ENCODE measurements around the gene B9D1. TPM values are rescaled to one million over a fixed set of nuclear protein-coding genes. Genes with fewer than 3 reads are reported as not detected.

Gene B9D1
- total and polyA plus RNA-seq, 2 of the 13 experiments (the other 11 are each of a cell fraction or from before 2014, with no cell fraction given) = 27.7 to 31.1 TPM

DNA sequence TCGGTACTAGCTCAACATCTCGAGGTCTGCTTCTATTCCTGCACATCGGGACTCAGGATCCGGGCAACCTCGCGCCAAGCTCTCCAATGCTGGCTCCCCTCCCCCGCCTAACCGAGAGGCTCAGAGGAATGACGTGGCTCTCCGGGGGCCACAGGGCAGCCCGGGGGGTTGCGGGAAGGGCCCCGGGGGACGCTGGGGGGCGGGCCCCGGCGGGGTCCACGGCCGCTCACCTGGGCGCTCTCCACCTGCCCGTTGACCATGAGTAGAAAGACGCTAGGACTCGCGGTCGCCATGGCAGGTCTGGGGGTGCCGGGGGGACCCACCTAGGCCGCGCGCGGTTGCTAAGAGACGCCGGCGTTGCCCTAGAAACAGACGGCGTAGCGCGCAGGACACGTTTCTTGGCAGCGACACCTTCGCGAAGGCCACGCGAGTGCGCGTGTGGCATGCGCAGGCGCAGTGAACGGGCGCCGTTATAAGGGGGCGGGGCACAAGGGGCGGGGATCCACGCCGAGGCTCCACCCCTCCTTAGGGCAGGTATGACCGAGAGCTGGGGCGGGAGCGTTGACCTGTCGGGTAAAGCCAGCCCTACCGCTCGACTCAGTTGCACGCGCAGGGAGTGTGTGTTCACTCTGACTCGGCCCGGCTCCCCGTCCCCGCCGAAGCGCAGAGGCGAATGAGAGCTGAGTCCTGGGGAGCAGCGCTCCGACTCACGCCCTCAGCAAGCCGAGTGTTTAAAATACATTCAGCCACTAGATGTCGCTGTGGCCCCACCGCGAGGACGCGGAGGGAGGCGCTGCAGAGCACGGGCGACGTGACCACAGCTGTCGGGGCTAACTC, at the start of gene B9D1 (continued):
- TF ChIP-seq ONECUT2 (CRISPR knock-in tag; IDR thresholded peaks at IDR 0.05) (no peak), NR1H2 (CRISPR knock-in tag; IDR thresholded peaks at IDR 0.05; ENCODE audit: borderline replicate concordance, low read depth) (no peak), ZNF547 (CRISPR knock-in tag; IDR thresholded peaks at IDR 0.05) (no peak), ZNF225 (CRISPR knock-in tag; IDR thresholded peaks at IDR 0.05) (no peak), CCDC6 (CRISPR knock-in tag; IDR thresholded peaks at IDR 0.05) (peak; percentile 53), CREM (IDR thresholded peaks at IDR 0.05) (peak; percentile 50), CREM (CRISPR knock-in tag; IDR thresholded peaks at IDR 0.05) (no peak), ZNF138 (CRISPR knock-in tag; IDR thresholded peaks at IDR 0.05; ENCODE audit: low read depth) (peak; percentile 69; the same call in 1 of the 2 replicates), UBTF (CRISPR knock-in tag; IDR thresholded peaks at IDR 0.05) (peak; percentile 80), ZFP36L2 (CRISPR knock-in tag; IDR thresholded peaks at IDR 0.05) (no peak), ZNF232 (CRISPR knock-in tag; IDR thresholded peaks at IDR 0.05; ENCODE audit: borderline replicate concordance) (no peak), ZNF773 (CRISPR knock-in tag; IDR thresholded peaks at IDR 0.05; ENCODE audit: borderline replicate concordance) (0 out of 2 replicates have a peak, but pooled peaks have one; percentile 64), MAFK (conservative IDR thresholded peaks at IDR 0.05 in 1 of 2, IDR thresholded peaks at IDR 0.05 in 1 of 2; ENCODE audit: low read length in 2 of 2) (no peak)
- TF ChIP-seq, protein P1, sequence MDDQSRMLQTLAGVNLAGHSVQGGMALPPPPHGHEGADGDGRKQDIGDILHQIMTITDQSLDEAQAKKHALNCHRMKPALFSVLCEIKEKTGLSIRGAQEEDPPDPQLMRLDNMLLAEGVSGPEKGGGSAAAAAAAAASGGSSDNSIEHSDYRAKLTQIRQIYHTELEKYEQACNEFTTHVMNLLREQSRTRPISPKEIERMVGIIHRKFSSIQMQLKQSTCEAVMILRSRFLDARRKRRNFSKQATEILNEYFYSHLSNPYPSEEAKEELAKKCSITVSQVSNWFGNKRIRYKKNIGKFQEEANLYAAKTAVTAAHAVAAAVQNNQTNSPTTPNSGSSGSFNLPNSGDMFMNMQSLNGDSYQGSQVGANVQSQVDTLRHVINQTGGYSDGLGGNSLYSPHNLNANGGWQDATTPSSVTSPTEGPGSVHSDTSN (CRISPR knock-in tag; IDR thresholded peaks at IDR 0.05; ENCODE audit: borderline replicate concordance) = no peak
- TF ChIP-seq, protein P2, sequence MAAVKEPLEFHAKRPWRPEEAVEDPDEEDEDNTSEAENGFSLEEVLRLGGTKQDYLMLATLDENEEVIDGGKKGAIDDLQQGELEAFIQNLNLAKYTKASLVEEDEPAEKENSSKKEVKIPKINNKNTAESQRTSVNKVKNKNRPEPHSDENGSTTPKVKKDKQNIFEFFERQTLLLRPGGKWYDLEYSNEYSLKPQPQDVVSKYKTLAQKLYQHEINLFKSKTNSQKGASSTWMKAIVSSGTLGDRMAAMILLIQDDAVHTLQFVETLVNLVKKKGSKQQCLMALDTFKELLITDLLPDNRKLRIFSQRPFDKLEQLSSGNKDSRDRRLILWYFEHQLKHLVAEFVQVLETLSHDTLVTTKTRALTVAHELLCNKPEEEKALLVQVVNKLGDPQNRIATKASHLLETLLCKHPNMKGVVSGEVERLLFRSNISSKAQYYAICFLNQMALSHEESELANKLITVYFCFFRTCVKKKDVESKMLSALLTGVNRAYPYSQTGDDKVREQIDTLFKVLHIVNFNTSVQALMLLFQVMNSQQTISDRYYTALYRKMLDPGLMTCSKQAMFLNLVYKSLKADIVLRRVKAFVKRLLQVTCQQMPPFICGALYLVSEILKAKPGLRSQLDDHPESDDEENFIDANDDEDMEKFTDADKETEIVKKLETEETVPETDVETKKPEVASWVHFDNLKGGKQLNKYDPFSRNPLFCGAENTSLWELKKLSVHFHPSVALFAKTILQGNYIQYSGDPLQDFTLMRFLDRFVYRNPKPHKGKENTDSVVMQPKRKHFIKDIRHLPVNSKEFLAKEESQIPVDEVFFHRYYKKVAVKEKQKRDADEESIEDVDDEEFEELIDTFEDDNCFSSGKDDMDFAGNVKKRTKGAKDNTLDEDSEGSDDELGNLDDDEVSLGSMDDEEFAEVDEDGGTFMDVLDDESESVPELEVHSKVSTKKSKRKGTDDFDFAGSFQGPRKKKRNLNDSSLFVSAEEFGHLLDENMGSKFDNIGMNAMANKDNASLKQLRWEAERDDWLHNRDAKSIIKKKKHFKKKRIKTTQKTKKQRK (IDR thresholded peaks at IDR 0.05; ENCODE audit: low read length) = no peak
- TF ChIP-seq, protein P3, sequence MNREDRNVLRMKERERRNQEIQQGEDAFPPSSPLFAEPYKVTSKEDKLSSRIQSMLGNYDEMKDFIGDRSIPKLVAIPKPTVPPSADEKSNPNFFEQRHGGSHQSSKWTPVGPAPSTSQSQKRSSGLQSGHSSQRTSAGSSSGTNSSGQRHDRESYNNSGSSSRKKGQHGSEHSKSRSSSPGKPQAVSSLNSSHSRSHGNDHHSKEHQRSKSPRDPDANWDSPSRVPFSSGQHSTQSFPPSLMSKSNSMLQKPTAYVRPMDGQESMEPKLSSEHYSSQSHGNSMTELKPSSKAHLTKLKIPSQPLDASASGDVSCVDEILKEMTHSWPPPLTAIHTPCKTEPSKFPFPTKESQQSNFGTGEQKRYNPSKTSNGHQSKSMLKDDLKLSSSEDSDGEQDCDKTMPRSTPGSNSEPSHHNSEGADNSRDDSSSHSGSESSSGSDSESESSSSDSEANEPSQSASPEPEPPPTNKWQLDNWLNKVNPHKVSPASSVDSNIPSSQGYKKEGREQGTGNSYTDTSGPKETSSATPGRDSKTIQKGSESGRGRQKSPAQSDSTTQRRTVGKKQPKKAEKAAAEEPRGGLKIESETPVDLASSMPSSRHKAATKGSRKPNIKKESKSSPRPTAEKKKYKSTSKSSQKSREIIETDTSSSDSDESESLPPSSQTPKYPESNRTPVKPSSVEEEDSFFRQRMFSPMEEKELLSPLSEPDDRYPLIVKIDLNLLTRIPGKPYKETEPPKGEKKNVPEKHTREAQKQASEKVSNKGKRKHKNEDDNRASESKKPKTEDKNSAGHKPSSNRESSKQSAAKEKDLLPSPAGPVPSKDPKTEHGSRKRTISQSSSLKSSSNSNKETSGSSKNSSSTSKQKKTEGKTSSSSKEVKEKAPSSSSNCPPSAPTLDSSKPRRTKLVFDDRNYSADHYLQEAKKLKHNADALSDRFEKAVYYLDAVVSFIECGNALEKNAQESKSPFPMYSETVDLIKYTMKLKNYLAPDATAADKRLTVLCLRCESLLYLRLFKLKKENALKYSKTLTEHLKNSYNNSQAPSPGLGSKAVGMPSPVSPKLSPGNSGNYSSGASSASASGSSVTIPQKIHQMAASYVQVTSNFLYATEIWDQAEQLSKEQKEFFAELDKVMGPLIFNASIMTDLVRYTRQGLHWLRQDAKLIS (CRISPR knock-in tag; IDR thresholded peaks at IDR 0.05) = no peak
